Stomach (tissue), 4 donors: ENCODE measurements around the gene CFAP20DC.

ENCODE experiments used
- EP300 ChIP-seq: sonication (generic); formaldehyde crosslinking; IDR thresholded peaks from one replicate; pipeline ENCODE4 v1.6.1; 2017; ENCODE audit warnings: antibody characterized with exemption
- POLR2A ChIP-seq, 4 donors: fragments of 450-650 bp; IDR thresholded peaks; one replicate each; pipeline ENCODE4 v1.6.1; 2016; ENCODE audit warnings: antibody characterized with exemption in 4 of 4, control low read depth in 2 of 4, mild to moderate bottlenecking in 1 of 4, moderate library complexity in 1 of 4
- POLR2AphosphoS5 ChIP-seq, 3 donors: sonication (generic); formaldehyde crosslinking; IDR thresholded peaks; one replicate each; pipeline ENCODE4 v1.6.1; 2016; ENCODE audit warnings: antibody characterized with exemption in 3 of 3
- TF ChIP-seq, protein P1 (sequence below), 7 experiments: fragments of 450-650 bp in 4 of 7; fragments of 200-600 bp in 3 of 7; sonication (generic) in 3 of 7; IDR thresholded peaks; one replicate each; pipeline ENCODE4 v1.5.1; 2016 to 2019; ENCODE audit warnings: antibody characterized with exemption in 7 of 7, control low read depth in 2 of 7, mild to moderate bottlenecking in 1 of 7

DNA sequence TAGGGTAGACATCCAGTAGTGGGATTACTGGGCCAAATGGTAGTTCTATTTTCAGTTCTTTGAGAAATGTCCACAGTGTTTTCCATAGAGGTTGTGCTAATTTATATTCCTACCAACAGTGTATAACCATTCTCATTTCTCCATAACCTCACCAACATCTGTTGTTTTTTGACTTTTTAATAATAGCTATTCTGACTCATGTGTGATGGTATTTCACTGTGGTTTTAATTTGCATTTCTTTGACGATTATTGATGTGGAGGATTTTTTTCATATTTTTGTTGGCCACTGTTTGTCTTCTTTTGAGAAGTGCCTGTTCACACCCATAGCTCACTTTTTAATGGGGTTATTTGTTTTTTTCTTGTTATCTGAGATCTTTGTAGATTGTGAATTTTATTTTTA, 125.2 kb downstream of the CFAP20DC start:
- TF ChIP-seq, protein P1, sequence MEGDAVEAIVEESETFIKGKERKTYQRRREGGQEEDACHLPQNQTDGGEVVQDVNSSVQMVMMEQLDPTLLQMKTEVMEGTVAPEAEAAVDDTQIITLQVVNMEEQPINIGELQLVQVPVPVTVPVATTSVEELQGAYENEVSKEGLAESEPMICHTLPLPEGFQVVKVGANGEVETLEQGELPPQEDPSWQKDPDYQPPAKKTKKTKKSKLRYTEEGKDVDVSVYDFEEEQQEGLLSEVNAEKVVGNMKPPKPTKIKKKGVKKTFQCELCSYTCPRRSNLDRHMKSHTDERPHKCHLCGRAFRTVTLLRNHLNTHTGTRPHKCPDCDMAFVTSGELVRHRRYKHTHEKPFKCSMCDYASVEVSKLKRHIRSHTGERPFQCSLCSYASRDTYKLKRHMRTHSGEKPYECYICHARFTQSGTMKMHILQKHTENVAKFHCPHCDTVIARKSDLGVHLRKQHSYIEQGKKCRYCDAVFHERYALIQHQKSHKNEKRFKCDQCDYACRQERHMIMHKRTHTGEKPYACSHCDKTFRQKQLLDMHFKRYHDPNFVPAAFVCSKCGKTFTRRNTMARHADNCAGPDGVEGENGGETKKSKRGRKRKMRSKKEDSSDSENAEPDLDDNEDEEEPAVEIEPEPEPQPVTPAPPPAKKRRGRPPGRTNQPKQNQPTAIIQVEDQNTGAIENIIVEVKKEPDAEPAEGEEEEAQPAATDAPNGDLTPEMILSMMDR (IDR thresholded peaks at IDR 0.05), result no peak
- no peak for TF ChIP-seq POLR2A (IDR thresholded peaks at IDR 0.05)
- TF ChIP-seq EP300, result no peak
- TF ChIP-seq POLR2AphosphoS5 (IDR thresholded peaks at IDR 0.05), result no peak
